Measurements from ENCODE around the gene MAD1L1.

GRCh38 chr7:2198206-2198605 is 34.5 kb downstream of the MAD1L1 start:
- TF ChIP-seq CTCF (conservative IDR thresholded peaks at IDR 0.05; ENCODE audit: low read depth, low read length), result no peak
- TF ChIP-seq EZH2 (IDR thresholded peaks at IDR 0.05; ENCODE audit: borderline replicate concordance, low read depth, low read length, poor library complexity, severe bottlenecking), result no peak
